IMR-90 (cell line): ENCODE measurements around the gene HDC. TPM values are rescaled to one million over a fixed set of nuclear protein-coding genes. Genes with fewer than 3 reads are reported as not detected.

Source experiments
- ATAC-seq: fragments of 200-7000 bp; cut with Tn5 transposase; 2 replicates; pipeline ENCODE4 v1.9.1; 2020; ENCODE audit warnings: low read depth, mild to moderate bottlenecking, moderate library complexity
- BruUV-seq: library from RNA; stranded (reverse); fragments of 400-500 nt; replicated peaks from 2 replicates; lab custom pipeline; 2021; lab: Mats Ljungman, UMichigan
- CTCF ChIA-PET: fragments of 300-600 bp; formaldehyde crosslinking; extraction: SDS; loops from one replicate; lab custom pipeline; 2021; ENCODE audit warnings: antibody characterized with exemption; lab: Yijun Ruan, JAX
- POLR2A ChIA-PET: fragments of 300-600 bp; sonication (Branson Sonifier 250); formaldehyde crosslinking; loops from one replicate; lab custom pipeline; 2022; ENCODE audit warnings: antibody characterized with exemption; ENCODE audit not compliant: unreplicated experiment; lab: Charles Lee
- DNase-seq: peaks from one replicate; pipeline ENCODE4 v3.0.0; 2013
- H2AFZ ChIP-seq: replicated peaks from 2 replicates; pipeline ENCODE3; 2013; ENCODE audit warnings: low read length, mild to moderate bottlenecking; ENCODE audit not compliant: poor library complexity
- H2AK5ac ChIP-seq: 2 replicates; pipeline ENCODE4 v1.6.1; 2013; ENCODE audit warnings: low read depth, low read length, inconsistent platforms
- H2AK9ac ChIP-seq: replicated peaks from 2 replicates; pipeline ENCODE3; 2013; ENCODE audit warnings: mild to moderate bottlenecking, low read depth, low read length, moderate library complexity; ENCODE audit not compliant: poor library complexity
- H2BK120ac ChIP-seq: 2 replicates; pipeline ENCODE4 v1.6.1; 2013; ENCODE audit warnings: low read depth, low read length, inconsistent platforms
- H2BK15ac ChIP-seq: 3 replicates; pipeline ENCODE4 v1.6.1; 2013; ENCODE audit warnings: low read depth, low read length, inconsistent platforms
- H2BK20ac ChIP-seq: 2 replicates; pipeline ENCODE4 v1.6.1; 2013; ENCODE audit warnings: low read depth, mild to moderate bottlenecking, inconsistent platforms, low read length, moderate library complexity
- H2BK5ac ChIP-seq: 2 replicates; pipeline ENCODE4 v1.6.1; 2013; ENCODE audit warnings: mild to moderate bottlenecking, low read depth, low read length, inconsistent platforms; ENCODE audit not compliant: poor library complexity, severe bottlenecking
- H3K14ac ChIP-seq: replicated peaks from 2 replicates; pipeline ENCODE4 v1.6.1; 2013; ENCODE audit warnings: low read depth, low read length, inconsistent platforms
- H3K18ac ChIP-seq: 2 replicates; pipeline ENCODE4 v1.6.1; 2013; ENCODE audit warnings: low read depth, low read length, control low read depth
- H3K23ac ChIP-seq: 2 replicates; pipeline ENCODE4 v1.6.1; 2013; ENCODE audit warnings: low read depth, low read length, inconsistent platforms
- H3K27ac ChIP-seq: 2 replicates; pipeline ENCODE4 v1.5.1; 2013; ENCODE audit warnings: mild to moderate bottlenecking, control low read depth, low read length; ENCODE audit not compliant: insufficient read depth
- H3K27me3 ChIP-seq: 2 replicates; pipeline ENCODE4 v1.6.1; 2013; ENCODE audit warnings: low read length; ENCODE audit not compliant: control insufficient read depth, insufficient read depth
- H3K36me3 ChIP-seq: 2 replicates; pipeline ENCODE4 v1.6.1; 2013; ENCODE audit warnings: low read length, mixed read lengths; ENCODE audit not compliant: control insufficient read depth, insufficient read depth
- H3K4ac ChIP-seq: 2 replicates; pipeline ENCODE4 v1.6.1; 2013; ENCODE audit warnings: low read depth, low read length, inconsistent platforms
- H3K4me1 ChIP-seq: 2 replicates; pipeline ENCODE4 v1.6.1; 2013; ENCODE audit warnings: low read length, mixed read lengths; ENCODE audit not compliant: control insufficient read depth, insufficient read depth
- H3K4me2 ChIP-seq: 2 replicates; pipeline ENCODE4 v1.6.1; 2013; ENCODE audit warnings: low read depth, mild to moderate bottlenecking, control low read depth, low read length, moderate library complexity
- H3K4me3 ChIP-seq: 2 replicates; pipeline ENCODE4 v1.5.1; 2013; ENCODE audit warnings: low read depth, mild to moderate bottlenecking, control low read depth, low read length, moderate library complexity; ENCODE audit not compliant: insufficient read depth
- H3K56ac ChIP-seq: 2 replicates; pipeline ENCODE4 v1.6.1; 2013; ENCODE audit warnings: low read length, inconsistent platforms; ENCODE audit not compliant: insufficient read depth; ENCODE audit errors: extremely low read depth
- H3K79me1 ChIP-seq, 2 experiments: 2 replicates each; pipeline ENCODE4 v1.6.1; 2013; ENCODE audit warnings: low read length in 2 of 2, inconsistent platforms in 1 of 2, low read depth in 1 of 2
- H3K9ac ChIP-seq: 2 replicates; pipeline ENCODE4 v1.6.1; 2013; ENCODE audit warnings: low read depth, low read length, control low read depth
- H3K9me1 ChIP-seq: 2 replicates; pipeline ENCODE4 v1.6.1; 2013; ENCODE audit warnings: low read length, inconsistent platforms; ENCODE audit not compliant: insufficient read depth
- H3K9me3 ChIP-seq: 2 replicates; pipeline ENCODE4 v1.6.1; 2013; ENCODE audit warnings: low read length; ENCODE audit not compliant: control insufficient read depth, insufficient read depth
- H4K20me1 ChIP-seq: 2 replicates; pipeline ENCODE4 v1.6.1; 2013; ENCODE audit warnings: low read length, inconsistent platforms; ENCODE audit not compliant: insufficient read depth
- H4K5ac ChIP-seq: 2 replicates; pipeline ENCODE4 v1.6.1; 2013; ENCODE audit warnings: mild to moderate bottlenecking, low read depth, low read length, control low read depth
- H4K8ac ChIP-seq, 2 experiments: 2 replicates each; pipeline ENCODE4 v1.6.1; 2013; ENCODE audit warnings: low read depth in 2 of 2, low read length in 2 of 2, control low read depth in 1 of 2, inconsistent platforms in 1 of 2
- H4K91ac ChIP-seq: 2 replicates; pipeline ENCODE4 v1.6.1; 2013; ENCODE audit warnings: low read depth, low read length, inconsistent platforms; ENCODE audit not compliant: insufficient read depth
- CEBPB ChIP-seq: IDR thresholded peaks from 2 replicates; pipeline ENCODE4 v1.6.1; 2012; ENCODE audit warnings: low read depth, low read length, improper control_type of control experiment
- ELK1 ChIP-seq: fragments of 150-350 bp; IDR thresholded peaks from 2 replicates; pipeline ENCODE4 v1.6.1; 2016; ENCODE audit warnings: low read depth, mild to moderate bottlenecking, low read length, moderate library complexity, borderline replicate concordance
- MAZ ChIP-seq: IDR thresholded peaks from 2 replicates; pipeline ENCODE4 v1.6.1; 2012; ENCODE audit warnings: low read depth, mild to moderate bottlenecking, low read length, improper control_type of control experiment, moderate library complexity, borderline replicate concordance
- MXI1 ChIP-seq: IDR thresholded peaks from 2 replicates; pipeline ENCODE4 v1.6.1; 2012; ENCODE audit warnings: low read depth, mild to moderate bottlenecking, low read length, moderate library complexity, borderline replicate concordance
- RAD21 ChIP-seq: IDR thresholded peaks from 2 replicates; pipeline ENCODE4 v1.6.1; 2012; ENCODE audit warnings: low read length, improper control_type of control experiment
- SMC3 ChIP-seq: fragments of 150-350 bp; IDR thresholded peaks from 2 replicates; pipeline ENCODE4 v1.6.1; 2016; ENCODE audit warnings: low read depth, mild to moderate bottlenecking, antibody characterized with exemption, low read length, moderate library complexity
- WGBS, 2 experiments: methylation state at CpG; one replicate each; pipeline versions ENCODE4 v1.1.5 to v1.1.7; 2013; ENCODE audit warnings: missing lambda C conversion rate in 2 of 2; ENCODE audit not compliant: insufficient read length in 1 of 2; ENCODE audit errors: extremely low coverage in 2 of 2; 5-methylcytosine and 5-hydroxymethylcytosine counted together
- dilution Hi-C: fragments of 300-500 bp; cut with HindIII; formaldehyde crosslinking; loops from one replicate; pipeline ENCODE4 v1.14.3; 2018; ENCODE audit warnings: low sequenced_read_pairs; ENCODE audit not compliant: unreplicated experiment
- in situ Hi-C: fragments of 300-500 bp; cut with MboI; formaldehyde crosslinking; loops from 3 replicates; pipeline ENCODE4 v1.14.3; 2019; ENCODE audit warnings: low sequenced_read_pairs, inconsistent platforms, mixed read lengths
- intact Hi-C: fragments of 100-400 bp; cut with micrococcal nuclease; formaldehyde crosslinking; loops from 2 replicates; pipeline ENCODE4 v1.10.0; 2022
- polyA plus RNA-seq, 3 experiments: library from polyadenylated mRNA; depleted of rRNA; stranded (reverse); fragments of >200 nt; gene quantifications; 2 replicates each; pipeline ENCODE4 v1.2.3, GENCODE V29; 2012; ENCODE audit warnings: low replicate concordance in 1 of 3
- total RNA-seq: library from RNA; depleted of rRNA; stranded (reverse); fragments of >200 nt; gene quantifications from 2 replicates; pipeline ENCODE4 v1.2.3, GENCODE V29; 2012

HDC gene
- total and polyA plus RNA-seq, 2 of the 4 experiments (the other 2 are of a cell fraction), result not detected

GRCh38 chr15:50295966-50296365 is 30.4 kb upstream of the HDC start:
- Histone ChIP-seq H4K91ac (no peak overlapping the region), H2AK5ac (no peak overlapping the region), H2AFZ (no peak overlapping the region), H3K36me3 (peaks cover 18% of the 10 kb centered on the region), H3K4me3 (no peak overlapping the region), H3K9me1 (peaks cover 2% of the 10 kb centered on the region; the same call in 1 of the 2 replicates), H3K27me3 (no peaks in the 10 kb centered on the region), H3K4ac (no peak overlapping the region), H2BK5ac (no peak overlapping the region), H3K27ac (no peak overlapping the region), H4K5ac (no peak overlapping the region), H3K18ac (no peak overlapping the region), H4K8ac (no peak overlapping the region), H3K9ac (no peak overlapping the region), H3K9me3 (no peaks in the 10 kb centered on the region), H3K4me1 (no peaks in the 10 kb centered on the region), H3K79me1 (no peaks in the 10 kb centered on the region; a peak in 2 of 4 replicates), H2BK15ac (no peak overlapping the region), H2BK120ac (no peak overlapping the region), H2AK9ac (no peak overlapping the region), H3K4me2 (no peak overlapping the region), H3K56ac (no peak overlapping the region), H3K23ac (no peak overlapping the region), H4K20me1 (no peaks in the 10 kb centered on the region), H3K14ac (no peak overlapping the region), H2BK20ac (no peak overlapping the region)
- intact Hi-C loops (no loop called here), in situ Hi-C loops (no loop called here), dilution Hi-C loops (no loop called here)
- TF ChIP-seq MXI1 (no peak), MAZ (no peak), CEBPB (no peak), SMC3 (no peak), ELK1 (no peak), RAD21 (no peak)
- POLR2A ChIA-PET, result interaction anchor here (0.6 kb wide), 1 partner anchor 10 kb away, joined by 4 read pairs; no protein-coding TSS in a partner anchor
- no peak for DNase-seq
- WGBS, 2 experiments, result no CpG with 5 or more reads among the region's 1 CpG
- CTCF ChIA-PET, result interaction anchor here (1.4 kb wide), 1 partner anchor 20 kb away, joined by 3 read pairs; no protein-coding TSS in a partner anchor
- no peak for ATAC-seq
- BruUV-seq, result no TSS peak
